Amniotic epithelial cell (primary cell): Measurements from ENCODE around the gene TESK2.
"Not testable (repeated sequence)": the region's sequence is repeated elsewhere in the genome, so short reads cannot be mapped to it uniquely, and the experiment has no call there.

ENCODE experiments used
- DNase-seq: peaks from one replicate; pipeline ENCODE4 v3.0.0-alpha.2; 2010; ENCODE audit warnings: low read depth

TESK2 gene, protein sequence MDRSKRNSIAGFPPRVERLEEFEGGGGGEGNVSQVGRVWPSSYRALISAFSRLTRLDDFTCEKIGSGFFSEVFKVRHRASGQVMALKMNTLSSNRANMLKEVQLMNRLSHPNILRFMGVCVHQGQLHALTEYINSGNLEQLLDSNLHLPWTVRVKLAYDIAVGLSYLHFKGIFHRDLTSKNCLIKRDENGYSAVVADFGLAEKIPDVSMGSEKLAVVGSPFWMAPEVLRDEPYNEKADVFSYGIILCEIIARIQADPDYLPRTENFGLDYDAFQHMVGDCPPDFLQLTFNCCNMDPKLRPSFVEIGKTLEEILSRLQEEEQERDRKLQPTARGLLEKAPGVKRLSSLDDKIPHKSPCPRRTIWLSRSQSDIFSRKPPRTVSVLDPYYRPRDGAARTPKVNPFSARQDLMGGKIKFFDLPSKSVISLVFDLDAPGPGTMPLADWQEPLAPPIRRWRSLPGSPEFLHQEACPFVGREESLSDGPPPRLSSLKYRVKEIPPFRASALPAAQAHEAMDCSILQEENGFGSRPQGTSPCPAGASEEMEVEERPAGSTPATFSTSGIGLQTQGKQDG

DNA sequence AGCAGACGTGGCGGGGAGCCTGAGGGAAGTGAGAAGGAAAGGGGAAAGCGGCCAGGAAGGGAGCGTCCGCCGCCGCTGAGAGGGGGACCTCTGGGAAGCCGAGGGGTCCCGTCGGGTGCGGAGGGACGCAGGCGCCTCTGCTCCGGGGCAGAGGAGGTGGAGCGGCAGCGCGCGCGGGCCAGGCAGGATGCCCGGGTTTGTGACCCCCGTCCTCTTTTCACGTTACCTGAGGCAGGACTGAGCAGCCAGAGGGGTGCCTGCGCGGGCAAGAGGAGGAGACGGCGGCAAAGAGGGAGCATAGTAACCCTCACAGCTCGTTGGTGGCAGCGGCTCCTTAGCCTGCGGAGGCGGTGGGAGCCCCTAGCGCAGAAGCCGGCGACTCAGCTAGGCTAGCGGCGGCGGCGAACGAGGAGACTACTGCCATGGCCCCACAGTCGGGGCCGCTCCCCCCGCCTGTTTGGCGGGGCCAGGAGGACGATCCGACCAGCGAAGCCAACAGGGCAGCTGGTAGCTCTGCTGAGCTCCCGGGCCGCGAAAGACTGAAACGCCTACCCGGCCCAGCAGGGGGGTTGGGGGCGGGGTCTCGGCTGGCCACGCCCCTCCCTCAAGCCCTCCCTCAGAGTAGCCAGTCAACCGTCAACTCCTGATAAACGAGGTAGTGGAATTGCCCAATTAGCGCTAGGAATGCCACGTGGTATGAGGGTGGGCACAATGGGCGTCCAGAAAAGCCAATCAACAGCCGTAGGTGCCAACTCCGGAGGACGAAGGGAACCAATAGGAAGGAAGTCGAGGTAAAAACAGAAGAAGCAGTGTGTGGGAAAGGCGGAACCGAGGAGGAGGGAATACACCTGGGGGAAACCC is at the start of gene TESK2:
TSS of gene TESK2 (minus strand) at position 538 of the 861 bp plus-strand sequence. CDS start 33,378 bp downstream, outside the sequence.
- peak; percentile 100 for DNase-seq

DNA sequence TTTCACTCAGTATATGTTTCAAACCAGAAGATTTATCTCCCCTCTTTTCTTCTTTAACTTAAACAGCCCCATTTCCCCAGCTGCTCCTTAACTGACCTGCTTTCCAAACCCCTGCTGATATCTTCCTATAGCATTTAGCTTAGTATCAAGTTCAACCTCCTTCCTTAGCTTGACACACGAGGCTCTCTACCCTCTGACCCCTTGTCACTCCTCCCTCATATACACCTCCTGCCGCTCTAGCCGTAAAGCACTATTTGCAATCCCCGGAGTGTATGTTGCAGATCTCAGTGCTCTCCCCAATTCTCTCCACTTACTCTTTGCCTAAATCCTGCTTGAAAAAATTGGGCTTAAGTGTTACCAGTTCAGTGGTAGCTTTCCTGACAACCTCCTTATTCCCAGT is 45.9 kb upstream of the TESK2 start:
- DNase-seq: no peak

DNA sequence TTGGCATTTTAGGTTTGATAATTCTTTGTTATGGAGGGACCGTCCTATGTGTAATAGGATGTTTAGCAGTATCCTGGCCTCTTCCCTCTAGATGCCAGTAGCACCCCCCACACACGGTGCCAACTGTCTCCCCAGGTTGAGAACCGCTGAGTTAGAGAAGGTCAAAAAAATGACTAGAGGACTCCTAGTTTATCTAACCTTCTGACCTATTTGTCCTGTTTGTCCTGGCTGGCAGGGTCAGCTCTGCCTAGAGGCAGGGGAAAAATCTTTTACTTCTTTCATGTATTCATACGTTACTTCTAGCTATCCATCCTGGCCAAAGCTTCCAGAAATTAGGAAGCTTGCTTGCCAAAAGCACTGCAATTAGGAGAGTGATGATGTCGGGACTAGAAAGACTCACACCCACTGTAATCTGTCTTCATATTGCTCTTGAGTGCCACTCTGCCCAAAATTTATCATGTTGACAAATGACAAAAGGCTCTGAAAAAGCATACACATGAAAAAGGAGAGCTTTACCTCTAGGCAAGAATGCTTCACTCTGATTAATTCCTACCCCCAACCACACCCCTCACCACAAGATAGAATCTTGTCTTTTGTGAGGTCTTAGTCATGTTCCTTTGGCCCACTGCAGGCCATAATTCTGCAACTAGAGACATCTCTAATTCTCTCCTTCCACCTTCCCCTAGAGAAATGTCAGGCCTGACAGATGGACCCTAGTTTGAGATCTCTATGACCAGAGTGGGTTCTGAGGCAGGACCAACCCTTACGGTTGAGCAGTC is 45.2 kb upstream of the TESK2 start:
- peak; percentile 26 for DNase-seq

DNA sequence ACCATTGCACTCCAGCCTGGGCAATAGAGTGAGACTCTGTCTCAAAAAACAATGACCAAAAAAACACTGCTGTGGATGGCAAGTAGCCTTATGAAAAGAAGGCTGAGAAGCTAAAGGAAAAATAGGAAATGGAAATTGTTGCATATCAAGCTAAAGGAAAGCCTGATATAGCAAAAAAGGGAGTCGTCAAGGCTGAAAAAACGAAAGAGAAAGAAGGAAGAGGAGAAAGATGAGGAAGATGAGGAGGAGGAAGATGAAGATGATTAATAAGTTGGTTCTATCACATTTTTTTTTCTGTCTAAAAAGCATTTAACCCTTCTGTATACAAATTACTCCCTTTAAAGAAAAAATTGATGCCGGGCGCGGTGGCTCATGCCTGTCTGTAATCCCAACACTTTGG is 40.9 kb upstream of the TESK2 start:
- no peak for DNase-seq

DNA sequence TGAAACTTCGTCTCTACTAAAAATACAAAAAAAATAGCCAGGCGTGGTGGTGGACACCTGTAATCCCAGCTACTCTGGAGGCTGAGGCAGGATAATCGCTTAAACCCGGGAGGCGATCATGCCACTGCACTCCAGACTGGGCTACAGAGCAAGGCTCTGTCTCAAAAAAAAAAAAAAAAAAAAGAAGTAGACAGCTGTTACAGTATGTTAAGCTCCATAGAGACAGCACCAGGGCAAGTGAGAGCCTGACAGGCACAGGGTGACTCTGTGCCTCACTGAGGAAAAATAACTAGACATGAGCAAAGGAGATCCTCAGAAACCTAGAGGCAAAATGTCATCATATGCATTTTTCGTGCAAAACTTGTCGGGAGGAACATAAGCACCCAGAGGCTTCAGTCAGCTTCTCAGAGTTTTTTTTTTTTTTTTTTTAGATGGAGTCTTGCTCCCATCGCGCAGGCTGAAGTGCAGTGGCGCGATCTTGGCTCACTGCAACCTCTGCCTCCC is 39.7 kb upstream of the TESK2 start:
- DNase-seq: no peak

DNA sequence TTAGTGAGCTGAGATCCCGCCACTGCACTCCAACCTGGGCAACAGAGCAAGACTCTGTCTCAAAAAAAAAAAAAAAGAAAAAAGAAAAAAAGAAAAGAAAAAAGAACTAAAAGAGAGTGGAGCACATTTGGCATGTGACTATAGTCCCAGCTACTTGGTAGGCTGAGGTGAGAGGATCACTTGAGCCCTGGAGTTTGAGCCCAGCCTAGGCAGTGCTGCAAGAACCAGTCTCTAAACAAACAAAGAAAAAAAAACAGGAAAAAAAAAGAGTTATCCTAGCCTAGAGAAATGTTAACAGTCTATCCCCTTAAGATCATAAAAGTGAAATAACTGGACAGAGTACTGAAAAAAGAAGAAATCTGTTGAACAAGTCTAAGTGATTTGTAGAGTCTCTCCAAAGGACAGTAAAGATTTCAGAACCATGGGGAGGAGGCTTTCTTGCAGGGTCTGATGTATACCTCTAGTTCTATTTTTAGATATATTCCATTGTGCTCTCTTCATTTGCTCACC is 35.2 kb upstream of the TESK2 start:
- DNase-seq: no peak

DNA sequence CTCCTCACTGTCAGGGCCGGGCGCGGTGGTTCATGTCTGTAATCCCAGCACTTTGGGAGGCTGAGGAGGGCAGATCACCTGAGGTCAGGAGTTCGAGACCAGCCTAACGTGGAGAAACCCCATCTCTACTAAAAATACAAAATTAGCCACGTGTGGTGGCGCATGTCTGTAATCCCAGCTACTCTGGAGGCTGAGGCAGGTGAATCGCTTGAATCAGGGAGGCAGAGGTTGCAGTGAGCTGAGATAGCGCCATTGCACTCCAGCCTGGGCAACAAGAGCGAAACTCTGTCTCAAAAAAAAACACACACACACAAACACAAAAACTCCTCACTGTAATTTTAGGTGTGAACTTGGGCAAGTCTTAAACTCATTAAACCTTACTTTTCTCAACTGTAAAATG is 33.0 kb upstream of the TESK2 start:
- not testable (repeated sequence) for DNase-seq

DNA sequence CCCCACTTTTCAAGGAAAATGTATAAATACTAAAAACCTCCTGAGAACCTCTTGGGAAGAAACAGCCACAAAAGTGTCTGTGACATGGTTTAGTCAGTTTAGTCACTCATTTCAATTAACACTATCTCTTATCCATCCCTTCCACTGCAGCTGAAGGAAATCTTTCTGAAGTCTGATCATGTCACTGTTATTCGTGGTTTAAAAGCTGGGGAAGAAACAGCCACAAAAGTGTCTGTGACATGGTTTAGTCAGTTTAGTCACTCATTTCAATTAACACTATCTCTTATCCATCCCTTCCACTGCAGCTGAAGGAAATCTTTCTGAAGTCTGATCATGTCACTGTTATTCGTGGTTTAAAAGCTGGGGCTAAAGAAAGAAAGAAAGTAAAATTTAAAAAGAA is 32.6 kb upstream of the TESK2 start:
- not testable (repeated sequence) for DNase-seq

DNA sequence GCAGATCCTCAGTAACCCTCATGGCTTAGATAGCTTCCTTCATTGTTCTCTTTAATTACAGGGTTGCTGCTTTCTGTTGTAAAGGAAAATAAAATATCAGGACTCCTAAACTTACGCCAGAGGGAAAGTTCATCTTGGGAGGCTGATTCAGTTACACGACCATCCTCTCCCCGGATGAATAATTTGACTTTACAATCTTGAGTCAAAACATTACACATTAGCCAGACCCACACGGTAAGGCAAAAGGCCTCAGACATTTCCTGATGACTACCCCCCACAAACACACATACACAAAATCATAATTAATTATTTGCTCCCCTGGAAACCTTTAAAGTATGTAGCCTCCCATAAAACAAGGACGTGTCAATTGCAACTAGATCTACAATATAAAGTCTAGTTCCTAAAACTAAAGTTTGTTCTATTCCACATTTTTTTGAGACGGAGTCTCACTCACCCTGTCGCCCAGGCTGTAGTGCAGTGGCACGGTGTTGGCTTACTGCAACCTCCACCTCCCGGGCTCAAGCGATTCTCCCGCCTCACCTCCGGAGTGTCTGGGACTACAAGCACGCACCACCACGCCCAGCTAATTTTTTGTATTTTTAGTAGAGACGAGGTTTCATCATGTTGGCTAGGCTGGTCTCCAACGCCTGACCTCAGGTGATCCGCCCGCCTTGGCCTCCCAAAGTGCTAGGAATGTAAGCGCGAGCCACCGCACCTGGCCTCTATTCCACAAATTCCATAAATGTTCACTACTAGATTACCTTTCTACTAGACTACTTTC is 31.6 kb upstream of the TESK2 start:
- peak; percentile 75 for DNase-seq

DNA sequence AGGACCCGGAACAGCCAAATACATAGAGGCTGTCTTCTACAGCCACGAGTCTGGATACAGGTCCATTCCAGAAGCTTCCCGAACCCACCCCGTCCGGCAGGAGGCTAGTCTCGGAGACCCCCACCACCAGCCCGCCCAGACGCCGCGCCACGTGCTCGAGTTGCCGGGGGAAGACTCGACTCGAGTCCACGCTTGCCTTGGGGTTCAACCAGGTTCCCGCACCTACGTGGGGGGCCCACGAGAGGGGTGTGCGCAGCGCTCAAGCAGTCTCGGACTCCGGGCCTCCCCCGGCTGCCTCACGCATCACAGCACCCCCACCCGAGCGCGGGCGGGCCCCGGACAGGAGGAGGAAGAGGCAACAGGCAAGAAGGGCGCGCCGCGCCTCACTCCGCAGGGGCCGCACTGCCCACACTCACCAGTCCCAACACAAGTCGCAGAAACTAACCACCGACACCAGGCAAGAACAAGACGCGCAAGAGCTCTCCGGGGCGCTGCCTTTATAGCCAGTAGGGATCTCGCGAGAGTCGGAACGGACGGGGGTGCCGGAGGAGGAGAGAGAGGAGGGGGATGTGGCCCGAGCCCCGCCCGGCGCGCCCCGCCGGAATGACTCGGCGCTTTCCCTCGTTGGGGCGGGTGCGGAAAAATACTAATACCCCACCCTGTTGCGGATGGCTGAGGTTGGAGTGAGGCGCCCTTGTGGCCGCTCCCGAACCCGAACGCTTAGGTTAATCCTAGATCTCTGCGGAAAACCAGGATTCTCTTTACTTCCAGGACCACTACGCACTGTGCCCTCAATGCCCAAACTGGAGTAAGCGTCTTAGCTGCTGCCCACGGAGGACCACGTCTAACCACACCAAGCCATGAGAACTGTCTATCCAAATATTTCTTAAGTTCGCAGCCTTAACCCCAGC is 30.7 kb upstream of the TESK2 start, which contains the start of gene PRDX1:
TSS of gene PRDX1 (minus strand) at position 472 of the 911 bp plus-strand sequence. CDS start 2,841 bp downstream, outside the sequence.
- DNase-seq: peak; percentile 89

DNA sequence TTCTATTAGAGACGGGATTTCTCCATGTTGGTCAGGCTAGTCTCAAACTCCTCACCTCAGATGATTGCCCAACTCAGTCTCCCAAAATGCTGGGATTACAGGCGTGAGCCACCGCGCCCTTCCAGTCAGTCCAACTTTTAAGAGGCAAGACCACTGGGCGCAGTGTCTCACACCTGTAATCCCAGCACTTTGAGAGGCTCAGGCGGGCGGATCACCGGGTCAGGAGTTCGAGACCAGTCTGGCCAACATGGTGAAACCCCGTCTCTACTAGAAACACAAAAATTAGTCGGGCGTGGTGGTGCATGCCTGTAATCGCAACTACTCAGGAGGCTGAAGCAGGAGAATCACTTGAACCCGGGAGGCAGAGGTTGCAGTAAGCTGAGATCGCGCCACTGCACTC is 28.8 kb upstream of the TESK2 start:
- not testable (repeated sequence) for DNase-seq

DNA sequence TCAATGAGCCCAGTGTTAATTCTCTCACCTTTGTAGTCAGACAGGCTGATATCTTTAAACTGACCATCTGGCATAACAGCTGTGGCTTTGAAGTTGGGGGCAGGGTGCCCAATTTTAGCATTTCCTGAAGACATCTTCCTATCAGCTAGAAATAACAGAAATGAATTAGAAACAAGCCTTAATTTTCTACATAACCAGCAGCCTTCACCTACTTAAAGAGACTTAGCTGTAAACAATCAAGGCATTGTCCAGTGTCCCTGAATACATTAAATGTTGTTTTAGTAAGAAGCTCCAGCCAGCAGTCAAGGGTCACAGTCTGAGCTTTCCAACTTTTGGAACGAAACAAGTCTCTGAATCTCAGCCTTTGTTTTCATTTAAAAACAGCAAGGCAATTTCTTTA is 27.9 kb upstream of the TESK2 start:
- DNase-seq: no peak

DNA sequence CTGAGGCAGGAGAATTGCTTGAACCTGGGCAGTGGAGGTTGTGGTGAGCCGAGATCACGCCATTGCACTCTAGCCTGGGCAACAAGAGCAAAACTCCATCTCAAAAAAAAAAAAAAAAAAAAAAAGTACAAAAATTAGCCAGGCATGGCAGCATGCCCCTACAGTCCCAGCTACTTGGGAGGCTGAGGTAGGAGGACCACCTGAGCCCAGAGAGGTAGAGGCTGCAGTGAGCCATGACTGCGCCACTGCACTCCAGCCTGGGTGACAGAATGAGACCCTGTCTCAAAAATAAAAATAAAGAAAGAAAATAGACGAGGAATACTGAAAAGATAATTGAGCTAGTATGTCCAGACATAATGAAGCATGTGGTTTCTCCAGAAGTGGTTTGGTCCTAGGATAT is 27.4 kb upstream of the TESK2 start:
- not testable (repeated sequence) for DNase-seq

DNA sequence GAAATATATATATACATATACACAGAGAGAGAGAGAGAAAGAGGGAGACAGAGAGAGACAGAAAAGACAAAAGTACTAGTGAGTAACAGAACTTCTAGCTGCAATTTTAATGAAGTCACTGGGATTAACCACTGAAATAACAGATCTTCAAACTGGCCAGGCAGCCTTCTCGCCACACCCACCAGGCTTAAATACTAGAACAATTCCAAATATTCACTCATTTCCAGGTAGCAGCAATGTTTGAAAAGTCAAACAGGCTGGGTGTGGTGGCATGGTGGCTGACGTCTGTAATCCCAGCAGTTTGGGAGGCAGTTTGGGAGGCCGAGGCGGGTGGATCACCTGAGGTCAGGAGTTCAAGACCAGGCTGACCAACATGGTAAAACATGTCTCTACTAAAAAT is 25.5 kb upstream of the TESK2 start:
- DNase-seq: no peak

DNA sequence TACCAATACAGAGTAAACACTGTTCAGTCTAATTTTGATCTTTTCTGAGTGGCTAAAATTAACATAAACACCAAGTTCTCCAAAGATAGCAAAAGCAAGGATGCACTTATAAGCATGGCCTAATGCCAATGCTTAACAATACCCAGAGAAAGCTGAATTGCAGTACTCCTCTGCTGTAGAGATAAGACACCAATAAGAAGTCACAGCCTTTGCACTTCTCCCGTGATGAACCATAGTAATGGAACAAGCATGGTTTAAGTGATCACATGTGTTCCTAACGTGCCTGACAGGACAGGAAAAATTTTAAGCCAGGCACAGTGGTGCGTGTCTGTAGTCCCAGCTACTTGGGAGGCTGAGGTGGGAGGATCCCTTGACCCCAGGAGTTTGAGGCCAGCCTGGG is 25.1 kb upstream of the TESK2 start:
- DNase-seq: no peak

DNA sequence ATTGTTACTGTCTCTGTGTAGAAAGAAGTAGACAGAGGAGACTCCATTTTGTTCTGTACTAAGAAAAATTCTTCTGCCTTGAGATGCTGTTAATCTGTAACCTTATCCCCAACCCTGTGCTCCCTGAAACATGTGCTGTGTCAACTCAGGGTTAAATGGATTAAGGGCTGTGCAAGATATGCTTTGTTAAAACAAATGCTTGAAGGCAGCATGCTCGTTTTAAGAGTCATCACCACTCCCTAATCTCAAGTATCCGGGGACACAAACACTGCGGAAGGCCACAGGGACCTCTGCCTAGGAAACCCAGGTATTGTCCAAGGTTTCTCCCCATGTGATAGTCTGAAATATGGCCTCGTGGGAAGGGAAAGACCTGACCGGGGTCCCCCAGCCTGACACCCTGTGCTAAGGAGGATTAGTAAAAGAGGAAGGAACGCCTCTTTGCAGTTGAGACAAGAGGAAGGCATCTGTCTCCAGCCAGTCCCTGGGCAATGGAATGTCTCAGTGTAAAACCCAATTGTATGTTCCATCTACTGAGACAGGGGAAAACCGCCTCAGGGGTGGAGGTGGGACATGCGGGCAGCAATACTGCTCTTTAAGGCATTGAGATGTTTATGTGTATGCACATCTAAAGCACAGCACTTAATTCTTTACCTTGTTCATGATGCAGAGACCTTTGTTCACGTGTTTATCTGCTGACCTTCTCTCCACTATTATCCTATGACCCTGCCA is 22.7 kb upstream of the TESK2 start:
- peak; percentile 63 for DNase-seq

DNA sequence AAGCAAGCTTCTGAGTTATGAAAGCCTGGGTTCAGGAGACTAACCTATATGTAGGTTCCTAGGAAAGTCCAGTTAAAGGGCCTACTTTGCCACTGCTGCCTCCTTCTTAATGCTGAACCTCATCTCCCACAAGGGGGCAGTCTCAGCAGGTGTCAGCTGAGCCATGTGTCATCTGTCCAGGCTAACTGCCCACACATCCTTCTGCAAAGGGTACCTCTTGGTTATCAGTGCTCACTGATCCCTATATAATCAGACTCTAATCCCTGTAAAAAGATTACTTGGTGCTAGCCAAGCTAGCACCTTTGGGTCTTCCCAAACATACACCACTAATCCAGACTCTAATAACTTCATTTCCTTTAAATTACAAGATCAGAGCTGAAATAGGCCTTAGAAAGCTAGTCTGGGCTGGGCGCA is 21.7 kb upstream of the TESK2 start:
- DNase-seq: peak; percentile 79

DNA sequence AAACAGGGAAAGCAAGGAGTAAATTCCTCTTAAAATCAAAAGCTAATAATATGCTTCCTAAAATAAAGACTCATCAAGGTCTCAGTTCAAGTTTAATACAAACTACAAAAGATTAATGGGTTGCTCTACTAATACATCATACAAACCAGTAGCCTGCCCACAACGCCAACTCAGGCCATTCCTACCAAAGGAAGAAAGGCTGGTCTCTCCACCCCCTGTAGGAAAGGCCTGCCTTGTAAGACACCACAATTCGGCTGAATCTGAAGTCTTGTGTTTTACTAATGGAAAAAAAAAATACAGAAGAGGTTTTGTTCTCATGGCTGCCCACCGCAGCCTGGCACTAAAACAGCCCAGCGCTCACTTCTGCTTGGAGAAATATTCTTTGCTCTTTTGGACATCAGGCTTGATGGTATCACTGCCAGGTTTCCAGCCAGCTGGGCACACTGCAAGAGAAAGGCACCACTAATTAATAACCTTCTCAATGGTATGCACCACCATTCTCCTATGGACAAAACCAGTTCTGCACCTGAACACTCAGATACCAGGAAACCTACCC is 20.1 kb upstream of the TESK2 start:
- DNase-seq: no peak
